ENCODE results near the gene KATNIP. TPM values are rescaled to one million over a fixed set of nuclear protein-coding genes. Genes with fewer than 3 reads are reported as not detected.
A peak's percentile ranks its signal among the peaks of the same experiment; 100 is the strongest.

The KATNIP gene
- total RNA-seq, 1 donor from 2014 or later, result 21.1 TPM

- no peak for TF ChIP-seq EZH2 (IDR thresholded peaks at IDR 0.05; ENCODE audit: insufficient read depth, low read length)
- TF ChIP-seq, protein P1, sequence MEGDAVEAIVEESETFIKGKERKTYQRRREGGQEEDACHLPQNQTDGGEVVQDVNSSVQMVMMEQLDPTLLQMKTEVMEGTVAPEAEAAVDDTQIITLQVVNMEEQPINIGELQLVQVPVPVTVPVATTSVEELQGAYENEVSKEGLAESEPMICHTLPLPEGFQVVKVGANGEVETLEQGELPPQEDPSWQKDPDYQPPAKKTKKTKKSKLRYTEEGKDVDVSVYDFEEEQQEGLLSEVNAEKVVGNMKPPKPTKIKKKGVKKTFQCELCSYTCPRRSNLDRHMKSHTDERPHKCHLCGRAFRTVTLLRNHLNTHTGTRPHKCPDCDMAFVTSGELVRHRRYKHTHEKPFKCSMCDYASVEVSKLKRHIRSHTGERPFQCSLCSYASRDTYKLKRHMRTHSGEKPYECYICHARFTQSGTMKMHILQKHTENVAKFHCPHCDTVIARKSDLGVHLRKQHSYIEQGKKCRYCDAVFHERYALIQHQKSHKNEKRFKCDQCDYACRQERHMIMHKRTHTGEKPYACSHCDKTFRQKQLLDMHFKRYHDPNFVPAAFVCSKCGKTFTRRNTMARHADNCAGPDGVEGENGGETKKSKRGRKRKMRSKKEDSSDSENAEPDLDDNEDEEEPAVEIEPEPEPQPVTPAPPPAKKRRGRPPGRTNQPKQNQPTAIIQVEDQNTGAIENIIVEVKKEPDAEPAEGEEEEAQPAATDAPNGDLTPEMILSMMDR (IDR thresholded peaks at IDR 0.05; ENCODE audit: insufficient read depth, low read depth, low read length), result no peak
- Histone ChIP-seq H3K9me3 (ENCODE audit: insufficient read depth, low read depth, low read length) (no peaks in the 10 kb centered on the region), H3K4me1 (ENCODE audit: insufficient read depth, low read length) (peaks cover 6% of the 10 kb centered on the region), H3K9ac (ENCODE audit: low read length) (no peak overlapping the region), H3K4me2 (ENCODE audit: low read length) (no peak overlapping the region), H3K27me3 (ENCODE audit: insufficient read depth, low read length) (no peaks in the 10 kb centered on the region), H4K20me1 (ENCODE audit: insufficient read depth, low read length) (peaks cover 43% of the 10 kb centered on the region), H3K27ac (ENCODE audit: low read depth, low read length) (no peak overlapping the region), H2AFZ (ENCODE audit: low read depth, low read length) (no peak overlapping the region), H3K4me3 (ENCODE audit: insufficient read depth, low read depth, low read length) (no peak overlapping the region), H3K79me2 (ENCODE audit: insufficient read depth, low read length) (no peaks in the 10 kb centered on the region), H3K36me3 (ENCODE audit: insufficient read depth, low read length) (peaks cover 21% of the 10 kb centered on the region)
- DNase-seq (ENCODE audit: low read depth) (no peak), FAIRE-seq (no peak)
- Mint-ChIP-seq H3K4me3 (ENCODE audit: unreplicated experiment) (no peak overlapping the region), H3K27me3 (ENCODE audit: low read depth, unreplicated experiment) (no peaks in the 10 kb centered on the region), H3K9me3 (ENCODE audit: unreplicated experiment) (peaks cover 4% of the 10 kb centered on the region), H3K27ac (ENCODE audit: unreplicated experiment) (no peak overlapping the region), H3K4me1 (ENCODE audit: low read depth, unreplicated experiment) (peaks cover 5% of the 10 kb centered on the region), H3K36me3 (ENCODE audit: low read depth, unreplicated experiment) (peaks cover 30% of the 10 kb centered on the region)
Observed at GRCh38 chr16:27518226-27518625, 31.7 kb upstream of the KATNIP start.

DNA sequence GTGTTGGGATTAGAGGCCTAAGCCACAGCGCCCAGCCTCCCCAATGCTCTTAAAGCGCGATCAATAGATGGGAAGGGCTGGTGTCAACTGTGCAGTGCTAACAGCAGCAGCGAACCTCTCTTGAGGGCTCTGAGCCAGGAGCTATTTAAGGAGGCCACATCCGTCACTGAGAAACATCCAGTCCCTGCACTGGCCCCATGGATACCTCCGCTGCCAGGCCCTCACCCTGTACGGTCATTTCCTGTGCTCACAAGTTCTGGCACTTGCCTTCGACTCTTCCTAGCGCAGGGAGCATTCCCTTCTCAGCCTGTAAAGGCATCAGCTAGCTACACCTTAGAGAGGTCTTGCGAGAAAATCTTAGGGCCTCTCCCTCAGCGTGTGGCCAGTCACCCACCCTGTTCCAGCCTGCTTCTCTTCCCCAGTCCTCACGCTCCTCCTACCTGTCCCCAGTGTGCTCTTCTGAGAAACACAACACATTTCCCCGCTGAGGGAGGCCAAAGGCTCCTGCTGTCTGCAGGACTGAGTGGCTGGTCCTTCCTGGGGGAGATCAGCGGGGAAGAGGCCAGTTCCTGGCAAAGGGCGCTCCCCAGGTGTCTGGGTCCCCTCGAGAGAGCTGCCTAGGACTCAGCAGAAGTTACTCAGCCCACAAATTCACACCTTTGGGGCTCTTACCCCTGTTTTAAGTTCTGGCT is 28.8 kb upstream of the KATNIP start:
- peaks cover 43% of the 10 kb centered on the region for H3K36me3 ChIP-seq (ENCODE audit: insufficient read depth, low read length)
- H3K27ac Mint-ChIP-seq (ENCODE audit: unreplicated experiment), result no peak overlapping the region

More for the DNA sequence above, 28.8 kb upstream of the KATNIP start:
- Histone ChIP-seq H3K9ac (ENCODE audit: low read length) (no peak overlapping the region), H3K4me2 (ENCODE audit: low read length) (no peak overlapping the region), H3K4me1 (ENCODE audit: insufficient read depth, low read length) (peaks cover 6% of the 10 kb centered on the region), H3K27ac (ENCODE audit: low read depth, low read length) (no peak overlapping the region), H4K20me1 (ENCODE audit: insufficient read depth, low read length) (peaks cover 20% of the 10 kb centered on the region), H3K27me3 (ENCODE audit: insufficient read depth, low read length) (no peaks in the 10 kb centered on the region), H3K79me2 (ENCODE audit: insufficient read depth, low read length) (no peaks in the 10 kb centered on the region), H3K4me3 (ENCODE audit: insufficient read depth, low read depth, low read length) (no peak overlapping the region), H3K9me3 (ENCODE audit: insufficient read depth, low read depth, low read length) (peaks cover 6% of the 10 kb centered on the region), H2AFZ (ENCODE audit: low read depth, low read length) (no peak overlapping the region)
- H3K36me3 Mint-ChIP-seq (ENCODE audit: low read depth, unreplicated experiment), result peaks cover 31% of the 10 kb centered on the region
- FAIRE-seq (no peak), DNase-seq (ENCODE audit: low read depth) (peak; percentile 37)
- peaks cover 5% of the 10 kb centered on the region for H3K4me1 Mint-ChIP-seq (ENCODE audit: low read depth, unreplicated experiment)
- H3K4me3 Mint-ChIP-seq (ENCODE audit: unreplicated experiment), result no peak overlapping the region
- TF ChIP-seq EZH2 (IDR thresholded peaks at IDR 0.05; ENCODE audit: insufficient read depth, low read length), result no peak
- TF ChIP-seq, protein P1 (IDR thresholded peaks at IDR 0.05; ENCODE audit: insufficient read depth, low read depth, low read length), result no peak
- no peaks in the 10 kb centered on the region for H3K27me3 Mint-ChIP-seq (ENCODE audit: low read depth, unreplicated experiment)
- H3K9me3 Mint-ChIP-seq (ENCODE audit: unreplicated experiment), result no peaks in the 10 kb centered on the region

All from astrocyte (in vitro differentiated cells and primary cell).